Stimulated activated CD4-positive, alpha-beta T cell treated with anti-CD3 and anti-CD28 coated beads, TNF-alpha, amount 100 ng/mL, for 48 hours (primary cell): ENCODE measurements around the gene CAND1.
"Not testable (repeated sequence)": the region's sequence is repeated elsewhere in the genome, so short reads cannot be mapped to it uniquely, and the experiment has no call there.

ENCODE experiments used
- DNase-seq, 3 donors: peaks; one replicate each; pipeline ENCODE4 v3.0.0-alpha.2; 2020; ENCODE audit warnings: low read depth in 3 of 3

The CAND1 gene

DNA sequence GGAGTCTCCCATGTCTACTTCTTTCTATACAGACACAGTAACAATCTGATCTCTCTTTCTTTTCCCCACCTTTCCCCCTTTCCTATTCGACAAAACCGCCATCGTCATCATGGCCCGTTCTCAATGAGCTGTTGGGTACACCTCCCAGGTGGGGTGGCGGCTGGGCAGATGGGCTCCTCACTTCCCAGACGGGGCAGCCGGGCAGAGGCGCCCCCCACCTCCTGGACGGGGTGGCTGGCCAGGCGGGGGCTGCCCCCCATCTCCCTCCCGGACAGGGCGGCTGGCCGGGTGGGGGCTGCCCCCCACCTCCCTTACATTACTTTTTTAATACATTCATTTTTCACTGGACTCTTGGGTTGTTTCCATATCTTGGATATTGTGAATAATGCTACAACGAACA lies 71.9 kb downstream of the CAND1 start:
- DNase-seq = not testable (repeated sequence)

DNA sequence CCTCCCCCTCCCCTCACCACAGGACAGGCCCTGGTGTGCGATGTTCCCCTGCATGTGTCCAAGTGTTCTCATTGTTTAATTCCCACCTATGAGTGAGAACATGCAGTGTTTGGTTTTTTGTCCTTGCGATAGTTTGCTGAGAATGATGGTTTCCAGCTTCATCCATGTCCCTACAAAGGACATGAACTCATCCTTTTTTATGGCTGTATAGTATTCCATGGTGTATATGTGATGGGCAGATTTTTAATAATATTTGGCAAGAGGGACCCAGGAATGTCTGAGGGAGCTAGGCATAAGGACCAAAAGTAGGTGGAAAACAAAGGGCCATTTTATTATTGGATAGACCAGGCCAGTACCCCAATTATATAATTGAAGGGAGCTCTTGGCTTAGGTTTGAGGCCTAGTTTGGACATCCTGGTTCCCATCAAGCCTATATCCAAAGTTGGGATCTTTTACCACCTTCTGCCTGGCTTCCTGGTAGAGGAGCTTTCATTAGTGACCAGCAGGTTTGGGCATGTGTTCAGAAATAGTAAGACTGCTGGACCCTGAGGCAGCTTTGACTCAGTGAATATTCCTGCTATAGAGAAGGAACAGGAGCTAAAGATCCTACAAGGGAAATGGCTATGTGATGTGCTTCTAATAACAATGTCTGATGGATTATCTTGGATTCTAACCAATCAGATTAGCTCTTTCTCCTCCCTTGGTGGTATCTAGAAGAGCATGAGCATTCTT lies 76.0 kb downstream of the CAND1 start:
- DNase-seq = no peak

- DNase-seq = no peak
Observed at GRCh38 chr12:67348683-67349082, 79.5 kb downstream of the CAND1 start.

DNA sequence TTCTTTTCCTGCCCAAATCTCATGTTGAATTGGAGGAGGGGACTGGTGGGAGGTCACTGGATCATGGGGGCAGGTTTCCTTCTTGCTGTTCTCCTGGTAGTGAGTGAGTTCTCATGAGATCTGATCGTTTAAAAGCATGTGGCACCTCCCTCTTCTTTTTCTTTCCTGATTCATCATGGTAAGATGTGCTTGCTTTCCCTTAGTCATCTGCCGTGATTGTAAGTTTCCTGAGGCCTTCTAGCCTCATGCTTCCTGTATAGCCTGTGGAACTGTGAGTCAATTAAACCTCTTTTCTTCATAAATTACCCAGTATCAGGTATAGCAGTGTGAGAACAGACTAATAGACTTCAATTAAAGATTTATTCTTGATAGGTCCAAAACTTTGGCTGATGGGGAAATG lies 83.5 kb downstream of the CAND1 start:
- DNase-seq = no peak

DNA sequence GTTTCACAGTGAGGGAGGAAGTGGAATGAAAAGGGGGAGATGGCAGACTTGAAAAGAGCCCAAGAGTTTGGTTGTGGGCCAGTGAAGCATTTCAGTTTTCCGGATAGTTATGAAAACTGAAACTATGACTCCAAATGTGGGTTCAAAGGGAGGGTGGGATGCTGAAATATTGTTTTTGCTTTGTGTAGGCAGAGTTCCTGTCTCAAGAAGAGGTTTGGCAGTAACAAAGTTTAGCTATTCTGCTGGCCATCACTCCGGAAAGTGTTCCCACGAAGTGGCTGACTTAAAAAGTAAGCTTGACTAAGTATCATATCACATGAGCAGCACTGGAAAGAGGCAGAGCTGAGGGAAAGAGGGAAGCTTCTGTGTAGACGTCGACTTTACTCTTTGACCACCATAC lies 85.2 kb downstream of the CAND1 start:
- no peak for DNase-seq

GRCh38 chr12:67354966-67355365 lies 85.8 kb downstream of the CAND1 start:
- DNase-seq = no peak

DNA sequence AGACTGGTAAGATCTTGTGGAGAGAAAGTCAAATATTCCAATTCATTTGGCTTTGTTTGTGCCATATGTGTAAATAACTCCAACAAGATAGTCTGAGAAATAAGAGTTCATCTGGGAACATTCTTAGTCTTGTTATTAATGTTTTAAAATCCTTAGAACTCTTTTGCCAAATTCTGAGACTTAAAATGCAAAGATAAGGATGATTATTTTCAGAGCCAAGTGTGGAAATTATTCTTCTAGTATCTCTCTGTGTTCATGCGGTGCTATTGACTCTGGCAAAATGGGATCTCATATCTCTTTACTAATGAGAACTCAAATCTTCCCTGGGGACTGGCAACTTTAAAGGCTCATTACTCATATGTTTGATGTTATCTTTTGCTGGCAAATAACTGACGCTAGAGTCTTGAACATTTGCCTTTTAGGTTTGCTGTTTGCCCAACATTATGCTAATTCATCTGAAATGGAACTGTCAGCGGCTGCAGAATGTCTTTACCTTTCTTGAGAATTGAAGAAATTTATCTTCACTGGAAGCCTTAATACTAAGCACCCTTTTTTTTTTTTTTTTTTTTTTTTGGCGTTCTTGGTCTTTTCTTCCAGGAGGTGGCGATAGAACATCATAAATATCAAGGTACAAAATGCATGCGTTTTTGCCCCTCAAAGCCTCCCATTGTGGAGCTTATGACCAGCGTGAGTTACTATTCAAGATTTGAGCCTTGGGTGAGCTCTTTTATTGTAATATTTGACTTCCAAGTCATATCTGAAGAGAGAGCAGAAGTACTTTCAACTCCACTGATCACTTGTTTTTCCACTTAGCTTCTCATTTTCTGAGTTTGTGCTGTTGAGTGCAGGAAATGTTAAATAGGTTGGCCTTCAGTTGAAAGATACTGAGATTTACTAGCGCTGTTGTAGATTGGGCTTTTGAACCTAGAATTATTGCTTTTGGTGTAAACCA lies 86.5 kb downstream of the CAND1 start:
- no peak for DNase-seq

GRCh38 chr12:67356380-67356774 lies 87.2 kb downstream of the CAND1 start:
- DNase-seq = no peak

DNA sequence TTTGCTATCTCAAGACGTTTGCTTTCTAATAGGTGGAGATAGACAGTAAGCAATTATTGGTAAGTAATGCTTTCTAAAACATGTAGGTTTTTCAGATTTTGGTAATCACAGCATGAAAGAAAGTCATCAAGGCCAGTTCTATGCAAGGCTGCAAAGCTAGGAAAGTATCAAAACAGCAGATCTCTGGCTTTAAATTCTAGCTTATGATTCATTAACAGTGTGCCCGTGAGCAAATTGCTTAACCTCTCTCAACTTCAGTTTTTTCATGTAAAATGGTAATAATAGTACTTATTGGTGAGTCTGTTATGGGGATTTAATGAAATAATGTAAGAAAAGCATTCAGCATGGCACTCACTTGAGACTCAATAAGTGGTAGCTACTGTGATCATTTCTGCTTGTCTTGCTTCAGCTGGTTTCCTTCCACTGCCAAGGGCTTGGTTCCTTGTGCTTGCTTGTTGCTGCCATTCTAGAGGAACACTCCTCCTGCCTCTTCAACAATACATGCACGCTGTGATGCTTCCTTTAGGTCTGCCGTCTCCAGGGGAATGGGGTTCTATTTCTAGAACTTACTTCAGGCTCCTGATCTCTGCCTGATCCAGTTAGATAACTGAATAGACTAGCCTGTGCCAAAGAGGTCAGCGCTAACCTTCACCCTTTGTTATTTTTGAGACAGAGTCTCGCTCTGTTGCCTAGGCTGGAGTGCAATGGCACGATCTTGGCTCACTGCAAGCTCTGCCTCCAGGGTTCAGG lies 88.4 kb downstream of the CAND1 start:
- DNase-seq = no peak

DNA sequence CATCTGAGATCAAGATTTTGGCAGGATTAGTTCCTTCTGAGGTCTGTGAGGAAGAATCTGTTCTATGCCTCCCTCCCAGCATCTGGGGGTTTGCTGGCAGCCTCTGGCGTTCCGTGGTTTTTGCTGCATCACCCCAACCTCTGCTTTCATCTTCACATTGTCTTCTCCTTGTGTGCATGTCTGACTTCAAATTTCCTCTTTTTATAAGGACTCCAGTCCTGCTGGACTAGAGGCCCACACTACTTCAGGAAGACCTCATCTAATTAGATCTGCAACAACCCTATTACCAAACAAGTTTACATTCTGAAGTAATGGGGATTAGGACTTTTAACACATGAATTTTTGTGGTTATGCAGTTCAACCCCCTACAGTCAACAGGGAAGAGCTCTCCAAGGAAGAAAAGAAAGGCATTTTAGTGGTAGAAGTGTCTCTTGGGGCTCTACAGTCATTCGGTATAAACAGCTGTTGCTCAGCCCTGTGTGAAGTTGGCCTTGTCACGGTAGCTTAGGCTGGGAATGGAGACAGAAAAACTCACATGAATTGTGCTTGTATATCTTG lies 89.7 kb downstream of the CAND1 start:
- DNase-seq = no peak

DNA sequence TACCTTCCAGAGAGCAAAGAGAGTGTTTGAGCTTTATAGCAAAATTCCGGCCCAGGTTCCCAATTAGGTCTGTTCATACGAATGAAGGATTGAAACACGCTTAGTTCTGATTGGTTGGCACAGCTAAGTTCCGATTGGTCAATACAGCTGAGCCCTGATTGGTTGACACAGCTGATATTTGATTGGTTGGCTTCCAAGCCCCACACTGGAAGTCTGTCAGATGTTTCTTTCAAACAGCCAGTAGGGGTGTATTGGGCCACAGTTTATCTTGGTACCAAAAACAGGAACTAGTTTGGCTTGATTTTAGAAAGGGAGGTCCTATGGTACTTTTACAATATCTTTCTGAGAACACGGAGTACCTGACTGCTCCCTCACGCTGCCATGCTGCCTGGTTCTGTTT lies 93.4 kb downstream of the CAND1 start:
- no peak for DNase-seq

- no peak for DNase-seq
Observed at GRCh38 chr12:67364228-67364627, 95.1 kb downstream of the CAND1 start.

- no peak for DNase-seq
Observed at GRCh38 chr12:67365131-67365530, 96.0 kb downstream of the CAND1 start.

DNA sequence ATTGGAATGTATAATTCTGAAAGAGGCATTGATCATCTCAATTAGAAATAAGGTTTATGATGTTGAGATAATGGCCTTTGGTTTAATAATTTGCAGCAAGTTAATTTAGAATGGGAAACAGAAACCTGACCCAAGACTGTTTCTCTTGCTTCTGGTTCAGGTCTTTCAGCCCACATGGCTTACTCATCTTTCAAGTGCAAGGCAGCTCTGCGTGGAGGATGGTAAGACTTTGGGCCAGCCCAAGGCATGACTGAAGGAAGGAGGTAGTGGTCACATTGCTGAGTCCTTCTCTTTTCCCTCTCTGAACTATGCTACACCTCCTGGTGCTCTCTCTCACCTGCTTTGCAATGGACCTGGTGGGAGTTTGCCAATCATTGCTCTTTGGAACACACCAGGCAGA lies 98.7 kb downstream of the CAND1 start:
- DNase-seq = no peak
